ENCODE data around the gene TMEM107.
A peak's percentile ranks its signal among the peaks of the same experiment; 100 is the strongest.

TMEM107 gene

DNA sequence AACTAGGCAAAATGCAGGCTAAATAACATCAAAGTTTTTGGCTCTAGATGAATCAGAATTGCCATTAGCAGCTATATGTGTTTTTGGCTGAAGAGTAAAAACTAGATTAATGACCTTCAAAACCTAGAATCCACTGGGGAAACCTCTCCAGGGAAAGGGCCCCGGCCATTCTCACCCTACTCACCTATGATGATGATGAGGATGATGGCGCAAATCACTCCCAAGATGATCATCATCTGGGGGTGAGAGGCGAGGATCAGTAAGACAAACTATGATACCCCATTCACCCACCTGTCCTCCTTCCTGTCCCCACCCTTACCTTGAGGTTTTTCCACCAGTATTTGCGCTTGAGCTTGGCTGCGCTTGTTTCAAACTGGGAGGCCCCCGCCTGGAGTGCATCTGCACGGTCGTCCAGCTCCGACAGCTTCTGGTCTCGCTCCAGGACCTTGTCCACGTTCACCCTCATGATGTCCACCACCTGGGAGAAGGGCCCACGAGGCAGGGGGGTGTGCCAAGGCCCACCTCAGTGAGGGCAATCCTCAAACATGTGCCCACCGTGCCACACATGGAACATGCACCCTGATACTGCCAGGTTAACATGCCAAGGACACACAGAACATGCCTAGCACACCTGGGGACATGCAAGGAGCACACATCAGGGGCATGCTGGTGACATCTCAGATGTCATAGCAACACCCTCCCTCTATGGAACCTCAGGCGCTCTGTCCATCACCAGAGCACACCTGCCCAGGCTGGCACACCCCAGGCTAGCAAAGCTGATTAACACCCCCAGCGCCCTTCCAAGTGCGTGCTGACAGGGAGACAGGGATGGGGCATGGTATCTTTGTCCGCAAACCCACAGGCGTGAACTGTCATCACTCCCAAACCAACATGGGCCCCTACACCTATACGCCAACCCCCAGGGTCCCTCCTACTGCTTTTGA is 14.6 kb downstream of the TMEM107 start:
- DNase-seq = no peak

DNA sequence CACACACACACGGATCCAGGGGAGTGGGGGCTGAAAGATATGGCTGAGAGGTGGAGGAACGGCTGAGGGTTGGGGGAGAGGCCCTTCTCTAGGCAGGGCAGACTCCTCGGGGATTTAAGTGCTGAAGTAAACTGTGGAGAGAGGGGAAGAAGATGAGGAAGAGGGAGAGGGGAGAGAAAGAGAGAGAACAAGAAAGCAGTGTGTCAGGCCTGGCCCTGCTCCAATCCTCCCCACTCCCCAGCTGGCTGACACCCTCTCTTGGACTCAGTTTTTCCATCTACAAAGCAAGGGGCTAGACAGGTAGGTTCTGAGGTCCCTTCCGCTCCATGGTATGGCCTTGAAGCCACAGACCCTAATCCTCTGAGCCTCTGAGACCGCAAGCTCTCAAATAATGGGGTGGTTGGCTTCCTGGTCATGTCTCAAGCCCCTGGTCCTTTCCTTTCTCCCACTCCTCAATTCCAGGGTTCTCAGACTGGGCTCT is 15.4 kb downstream of the TMEM107 start:
- no peak for DNase-seq

DNA sequence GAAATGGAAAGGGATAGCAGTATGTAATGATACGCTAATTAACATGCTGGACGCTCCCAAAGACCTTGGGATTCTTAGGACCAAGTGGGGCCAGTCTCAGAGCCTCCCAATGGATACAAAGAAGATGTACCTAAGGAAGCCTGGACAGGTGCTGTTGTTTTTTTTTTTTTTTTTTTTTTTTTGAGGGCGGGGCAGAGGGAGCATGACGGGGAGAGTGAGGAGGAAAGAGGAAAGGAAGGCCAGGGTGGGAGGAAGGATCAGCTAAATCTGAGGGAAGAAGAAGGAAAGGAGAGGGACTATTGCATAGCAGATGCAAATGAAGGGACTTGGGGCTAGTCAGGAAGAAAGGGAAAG is 16.0 kb downstream of the TMEM107 start:
- no peak for DNase-seq

DNA sequence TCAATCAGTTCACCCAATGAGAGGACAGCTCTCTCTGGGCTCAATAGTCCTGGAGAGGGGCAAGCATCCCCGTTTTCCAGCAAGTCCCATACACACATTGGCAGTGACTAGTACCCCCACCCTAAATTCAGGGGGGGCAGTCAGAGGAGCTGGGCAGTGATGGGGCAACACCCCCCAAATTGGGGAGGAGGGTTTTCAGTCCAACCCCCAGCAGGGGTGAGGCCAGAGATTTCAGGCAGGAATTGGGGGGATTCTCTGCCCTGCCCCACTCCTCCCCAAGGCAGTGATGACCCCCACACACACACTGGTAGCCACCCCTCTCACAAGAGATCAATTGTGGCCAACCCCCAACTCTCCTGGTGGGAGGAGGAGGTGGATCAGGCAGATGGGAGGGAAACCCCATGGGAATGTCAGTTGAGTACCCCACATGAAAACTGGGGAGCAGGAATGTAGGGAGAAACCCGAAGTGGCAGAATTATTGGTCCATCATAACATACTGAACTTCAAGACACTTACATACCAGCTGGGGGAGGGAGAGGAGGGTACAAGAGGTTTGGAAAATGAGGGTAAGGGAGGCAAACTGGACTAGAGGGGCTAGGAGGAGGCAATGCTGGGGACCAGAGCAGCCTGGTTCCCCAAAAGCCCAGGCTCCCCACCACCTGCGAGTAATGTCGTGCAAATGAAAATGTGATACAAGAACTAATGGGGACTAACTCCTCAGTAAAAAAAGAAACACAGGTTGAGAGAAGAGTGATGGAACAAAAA is 16.5 kb downstream of the TMEM107 start:
- DNase-seq = no peak

DNA sequence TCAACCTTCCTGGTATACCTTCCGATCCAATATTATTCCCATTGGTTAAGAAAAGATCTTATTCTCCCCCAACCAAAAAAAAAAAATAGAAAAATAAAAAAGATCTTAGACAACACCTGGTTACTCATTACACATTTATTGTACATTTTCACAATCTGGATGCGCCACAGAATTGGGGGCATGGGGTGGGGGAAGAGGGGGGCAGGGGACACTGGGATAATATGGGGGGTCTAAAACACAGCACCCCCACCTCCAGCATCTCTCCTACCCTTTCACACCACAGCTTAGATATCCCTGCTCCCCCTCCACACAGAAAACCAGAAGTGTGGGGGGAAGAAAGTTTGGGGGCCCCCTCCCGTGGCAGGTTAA is 17.2 kb downstream of the TMEM107 start:
- DNase-seq = no peak

DNA sequence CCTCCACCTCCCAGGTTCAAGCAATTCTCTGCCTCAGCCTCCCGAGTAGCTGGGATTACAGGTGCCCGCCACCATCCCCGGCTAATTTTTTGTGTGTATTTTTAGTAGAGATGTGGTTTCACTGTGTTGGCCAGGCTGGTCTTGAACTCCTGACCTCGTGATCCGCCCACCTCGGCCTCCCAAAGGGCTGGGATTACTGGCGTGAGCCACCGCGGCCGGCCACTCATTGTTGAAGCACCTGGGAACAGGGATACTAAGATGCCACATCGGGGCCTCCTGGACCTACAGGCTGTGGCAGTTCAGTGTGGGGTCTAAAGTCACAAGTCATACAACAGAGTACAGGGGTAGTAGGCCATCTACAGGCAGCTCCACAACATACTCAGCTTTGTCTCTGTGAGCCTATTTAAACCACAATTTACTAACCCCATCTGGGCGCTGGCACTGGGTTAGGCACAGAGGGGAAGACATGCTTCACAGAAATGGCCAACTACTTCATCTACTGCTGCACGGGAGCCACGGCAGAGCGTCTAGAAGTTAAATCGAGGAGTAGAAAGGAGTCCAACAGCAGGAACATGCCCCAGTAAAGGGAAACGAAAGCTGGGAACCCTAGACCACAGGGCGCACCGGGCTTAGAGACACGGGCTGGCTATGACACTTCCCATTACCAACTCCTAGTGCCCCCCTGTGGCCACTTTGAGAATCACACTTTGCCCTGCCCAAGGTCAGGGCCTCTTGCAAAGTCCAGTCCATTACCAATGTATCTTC is 17.7 kb downstream of the TMEM107 start:
- peak; percentile 97 for DNase-seq

DNA sequence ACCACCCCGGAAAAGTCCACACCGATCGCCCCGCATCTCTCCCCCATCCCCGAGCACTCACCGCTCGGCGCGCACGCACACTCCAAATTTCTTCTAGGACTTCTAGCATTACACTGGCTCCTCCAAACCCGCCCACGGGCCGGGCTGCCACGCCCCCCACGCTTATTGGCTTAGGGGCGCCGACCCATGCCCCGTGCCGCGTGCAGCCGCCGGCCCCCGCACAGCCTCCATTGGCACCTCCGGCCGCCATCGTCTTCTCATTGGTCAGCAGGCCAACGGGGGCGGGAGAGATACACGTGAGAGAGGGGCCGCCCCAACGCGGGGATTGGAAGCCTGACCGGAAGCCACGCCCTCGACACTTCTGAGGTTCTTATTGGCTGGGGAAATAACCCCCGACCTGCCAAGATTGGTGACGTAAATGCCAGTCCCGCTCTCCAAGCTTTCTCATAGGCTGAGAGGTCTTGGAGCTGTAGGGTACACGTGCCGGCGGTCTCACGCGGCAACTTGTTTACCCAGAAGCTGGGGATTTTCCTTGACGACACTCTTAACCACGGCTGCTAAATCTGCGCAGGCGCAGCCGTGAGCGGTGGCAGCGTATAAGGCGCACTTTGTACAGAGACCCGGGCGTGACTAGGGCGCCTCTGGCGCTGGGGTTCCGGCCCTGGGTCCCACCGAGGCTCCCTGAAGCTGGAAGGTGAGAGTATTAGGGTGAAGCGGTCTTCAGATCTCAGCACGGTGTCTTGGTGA is 19.8 kb downstream of the TMEM107 start:
- peak; percentile 100 for DNase-seq

DNA sequence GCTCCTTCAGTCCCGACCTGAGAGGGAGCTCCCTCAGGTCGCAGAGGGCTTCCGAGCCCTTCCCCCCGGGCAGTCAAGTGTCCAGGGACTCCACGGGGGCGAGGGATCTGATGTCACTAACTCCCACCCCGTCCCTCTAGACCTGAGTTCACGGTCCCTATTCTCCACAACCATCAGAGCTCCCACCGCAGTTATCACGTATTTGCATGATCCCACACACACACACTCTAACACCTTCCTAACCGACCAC is 20.3 kb downstream of the TMEM107 start:
- DNase-seq = no peak

DNA sequence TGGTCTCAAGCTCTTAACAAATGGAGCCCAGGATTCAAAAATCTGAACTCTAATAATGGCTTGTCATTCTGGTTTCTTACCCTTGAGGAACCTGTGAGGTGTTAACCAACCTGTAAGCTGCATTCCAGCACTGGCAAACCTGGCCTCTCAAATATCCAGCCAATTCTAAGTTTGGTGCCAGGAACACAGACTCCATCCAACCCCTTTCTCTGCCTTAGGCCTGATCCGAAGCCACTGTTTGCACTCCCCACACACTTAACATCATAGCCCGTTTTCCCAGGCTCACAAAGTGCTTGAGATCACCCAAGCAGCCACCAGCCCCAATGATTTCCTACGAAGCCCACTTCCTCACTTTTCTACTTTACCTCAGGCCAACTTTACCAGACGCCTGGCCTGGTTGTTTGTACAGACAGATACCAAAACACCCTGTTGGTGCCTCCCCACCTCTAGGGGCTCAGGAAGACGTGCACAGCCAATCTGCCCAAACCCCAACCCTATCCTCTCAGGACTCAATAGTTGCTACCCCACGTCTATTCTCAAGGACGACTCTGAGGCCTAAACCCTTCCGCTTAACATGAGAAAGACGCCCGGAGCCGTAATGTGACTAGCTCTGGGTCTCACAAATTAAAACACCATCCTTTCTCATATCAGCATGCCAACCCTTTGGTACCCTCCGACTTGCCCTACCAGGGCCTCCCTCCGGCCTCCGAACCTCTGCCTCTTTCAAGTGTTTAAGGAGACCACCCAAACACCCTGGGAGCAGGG is 20.8 kb downstream of the TMEM107 start:
- DNase-seq = no peak

DNA sequence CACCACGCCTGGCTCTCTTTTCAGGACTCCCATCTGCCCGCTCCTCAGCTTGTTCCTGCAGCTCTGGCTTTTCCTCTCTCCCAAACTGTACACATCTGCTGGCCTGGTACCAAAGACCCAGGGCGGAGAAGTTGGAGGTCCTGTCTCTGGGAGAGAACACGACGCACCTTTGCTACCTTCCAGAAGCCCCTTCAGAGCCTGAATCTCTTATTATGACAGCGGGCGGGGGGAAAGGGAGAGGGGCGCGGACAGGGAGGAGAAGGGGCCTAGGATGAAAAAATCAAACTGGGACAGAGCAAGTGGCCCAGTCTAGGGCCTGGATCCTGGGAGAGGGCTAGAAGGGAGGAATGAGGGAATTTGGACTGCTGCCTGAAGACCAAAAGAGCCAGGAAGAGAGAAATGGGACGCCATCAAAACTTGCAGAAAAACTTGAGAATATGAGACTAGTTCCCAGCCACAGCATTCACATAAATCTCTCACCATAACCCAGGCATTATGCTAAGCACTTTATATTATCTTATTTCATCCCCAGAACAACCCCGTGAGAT is 21.5 kb downstream of the TMEM107 start:
- DNase-seq = no peak

DNA sequence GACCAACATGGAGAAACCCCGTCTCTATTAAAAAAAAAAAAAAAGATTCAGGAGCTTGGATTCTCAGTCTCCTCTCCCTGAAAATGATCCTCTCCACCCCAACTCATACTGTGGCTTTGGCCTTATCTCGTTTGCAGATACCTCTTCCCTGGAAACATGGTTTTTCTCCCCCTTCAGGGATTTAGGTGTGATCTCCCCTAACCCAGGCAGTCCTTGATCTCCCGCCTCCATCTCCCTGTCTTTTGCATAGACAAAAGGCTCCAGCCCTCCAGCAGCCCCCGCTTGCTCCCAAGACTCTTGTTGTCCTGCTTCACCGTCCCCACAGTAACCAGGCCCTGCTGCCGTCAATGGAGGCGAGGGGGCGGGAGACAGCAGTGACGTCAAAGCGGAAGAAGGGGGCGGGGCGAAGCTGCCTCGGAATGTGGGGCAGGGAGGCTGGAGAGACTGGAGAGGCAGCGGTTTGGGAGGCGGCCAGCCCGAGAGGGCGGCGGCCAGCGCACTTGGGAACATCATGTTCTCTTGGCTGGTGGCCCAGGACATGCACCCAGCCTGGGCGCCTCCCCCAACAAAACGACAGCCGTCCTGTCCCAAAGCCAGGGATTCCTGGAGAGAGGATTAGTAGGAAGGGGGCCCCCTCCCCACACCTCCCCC is 22.1 kb downstream of the TMEM107 start:
- DNase-seq = peak; percentile 95

DNA sequence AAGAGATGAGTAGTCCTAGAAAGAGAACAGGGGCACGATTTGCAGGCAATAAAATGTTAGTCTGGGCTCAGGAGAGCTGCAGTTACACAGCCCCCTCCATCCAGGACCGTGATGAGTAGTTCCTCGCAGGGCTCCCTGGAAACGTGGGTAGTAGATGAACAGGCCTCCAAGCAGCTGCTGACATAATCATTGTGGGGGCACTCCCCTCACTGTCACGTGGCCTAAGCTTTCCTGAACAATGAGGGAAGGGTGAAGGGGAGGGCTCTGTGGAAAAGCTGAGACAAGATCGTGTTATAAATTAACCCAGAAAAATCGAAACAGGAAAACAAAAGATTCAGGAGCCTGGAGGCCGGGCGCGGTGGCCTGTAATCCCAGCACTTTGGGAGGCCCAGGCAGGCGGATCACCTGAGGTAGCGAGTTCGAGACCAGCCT is 22.6 kb downstream of the TMEM107 start:
- DNase-seq = peak; percentile 95

DNA sequence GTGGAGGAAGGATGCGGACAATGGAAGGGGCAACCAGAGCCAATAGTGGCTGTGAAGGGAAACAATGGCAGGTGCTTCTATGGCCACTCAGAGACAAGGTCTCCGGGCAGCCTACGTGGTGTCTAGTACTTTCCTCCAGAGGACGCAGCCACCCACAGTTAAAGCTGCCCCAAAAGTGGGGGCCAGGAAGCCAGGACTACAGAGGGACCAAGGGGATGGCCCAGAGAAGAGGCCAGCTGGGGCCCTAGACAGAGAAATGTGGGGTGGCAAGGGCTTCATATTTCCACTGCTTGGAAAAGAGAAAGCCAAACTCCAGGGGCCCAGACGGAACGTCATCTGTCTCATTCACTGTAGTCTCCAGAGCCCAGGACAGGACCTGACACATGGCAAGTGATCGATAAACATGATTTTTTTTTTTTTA is 23.1 kb downstream of the TMEM107 start:
- no peak for DNase-seq

DNA sequence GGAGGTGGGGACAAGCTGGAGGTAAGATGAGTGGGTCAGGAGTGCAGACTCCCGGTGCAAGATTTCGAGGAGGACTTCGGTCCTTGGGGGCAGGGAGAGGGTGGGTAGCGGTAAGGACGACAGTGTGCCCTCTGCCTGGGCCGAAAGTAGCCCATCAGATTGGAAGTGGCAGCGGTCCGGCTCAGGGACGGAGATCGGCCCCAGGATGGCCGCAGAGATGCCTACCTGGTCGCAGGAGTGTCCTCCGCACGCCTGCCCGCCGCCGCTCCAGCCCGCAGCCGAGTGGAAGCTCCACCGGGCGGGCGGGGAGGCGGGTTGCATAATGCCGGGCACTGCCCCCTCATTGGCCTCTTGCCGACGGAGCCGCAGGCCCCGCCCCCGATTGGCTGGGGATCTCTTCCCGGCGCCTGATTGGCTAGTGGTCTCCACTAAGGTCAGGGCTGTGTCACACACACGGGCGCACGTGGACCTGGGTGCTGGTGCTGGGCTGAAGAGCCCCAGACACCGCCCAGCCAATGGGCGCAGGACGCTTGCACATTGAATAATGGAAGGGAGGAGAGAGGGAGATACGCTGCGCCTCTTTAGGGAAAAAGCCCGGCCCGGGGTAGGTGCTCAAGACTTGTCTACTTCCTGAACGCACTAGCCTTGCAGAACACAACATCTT is 23.9 kb downstream of the TMEM107 start, which contains the start of gene PER1:
TSS of gene PER1 (minus strand) at position 293 of the 664 bp plus-strand sequence. CDS start 1,698 bp downstream, outside the sequence.
- peak; percentile 95 for DNase-seq

DNA sequence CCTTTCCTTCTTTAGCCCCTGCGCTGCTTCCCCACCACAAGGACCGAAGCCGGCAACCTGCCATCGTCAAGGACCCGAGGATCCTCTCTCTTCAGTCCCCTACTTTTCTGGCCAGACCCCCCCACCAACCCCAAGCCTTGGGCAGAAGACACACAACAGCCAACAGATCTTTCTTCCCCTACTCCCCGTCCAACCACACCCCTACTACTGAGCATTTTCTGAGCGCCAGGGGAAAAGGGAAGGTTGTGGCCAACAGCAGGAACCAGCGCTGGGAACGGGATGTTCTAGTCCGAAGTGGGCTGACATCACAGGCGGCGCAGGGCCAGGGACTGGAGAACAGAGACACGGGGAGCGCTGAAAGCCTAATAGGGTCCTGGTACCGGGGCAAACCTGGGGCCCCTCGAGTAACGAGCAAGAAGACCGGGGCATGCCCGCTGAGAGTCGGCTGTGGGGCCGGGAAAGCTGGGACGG is 24.5 kb downstream of the TMEM107 start:
- DNase-seq = peak; percentile 79

DNA sequence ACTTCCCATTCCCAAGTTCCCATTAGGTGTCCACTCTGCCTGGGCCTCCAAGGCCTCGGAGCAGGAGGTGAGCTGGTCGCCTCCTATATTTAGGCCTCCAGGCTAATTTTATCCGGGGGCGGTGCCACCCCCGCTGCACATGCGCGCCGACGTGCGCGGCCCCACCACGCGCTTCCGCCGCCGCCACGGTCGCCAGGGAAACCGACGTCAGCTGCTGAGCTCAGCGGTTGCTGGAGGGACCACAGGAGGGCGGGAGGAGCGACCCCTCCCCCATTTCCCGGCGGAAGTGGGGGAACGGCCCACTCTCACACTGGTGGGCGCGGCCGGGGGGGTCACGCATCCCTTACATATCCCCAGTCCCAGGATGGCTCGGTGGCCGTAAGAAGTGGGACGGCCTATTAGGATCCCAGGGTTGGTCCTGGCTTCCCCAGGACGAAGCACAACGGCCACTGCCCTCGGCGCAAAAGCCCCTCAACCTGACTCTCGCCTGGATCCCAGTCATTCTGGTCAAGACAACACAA is 25.0 kb downstream of the TMEM107 start:
- DNase-seq = peak; percentile 73

DNA sequence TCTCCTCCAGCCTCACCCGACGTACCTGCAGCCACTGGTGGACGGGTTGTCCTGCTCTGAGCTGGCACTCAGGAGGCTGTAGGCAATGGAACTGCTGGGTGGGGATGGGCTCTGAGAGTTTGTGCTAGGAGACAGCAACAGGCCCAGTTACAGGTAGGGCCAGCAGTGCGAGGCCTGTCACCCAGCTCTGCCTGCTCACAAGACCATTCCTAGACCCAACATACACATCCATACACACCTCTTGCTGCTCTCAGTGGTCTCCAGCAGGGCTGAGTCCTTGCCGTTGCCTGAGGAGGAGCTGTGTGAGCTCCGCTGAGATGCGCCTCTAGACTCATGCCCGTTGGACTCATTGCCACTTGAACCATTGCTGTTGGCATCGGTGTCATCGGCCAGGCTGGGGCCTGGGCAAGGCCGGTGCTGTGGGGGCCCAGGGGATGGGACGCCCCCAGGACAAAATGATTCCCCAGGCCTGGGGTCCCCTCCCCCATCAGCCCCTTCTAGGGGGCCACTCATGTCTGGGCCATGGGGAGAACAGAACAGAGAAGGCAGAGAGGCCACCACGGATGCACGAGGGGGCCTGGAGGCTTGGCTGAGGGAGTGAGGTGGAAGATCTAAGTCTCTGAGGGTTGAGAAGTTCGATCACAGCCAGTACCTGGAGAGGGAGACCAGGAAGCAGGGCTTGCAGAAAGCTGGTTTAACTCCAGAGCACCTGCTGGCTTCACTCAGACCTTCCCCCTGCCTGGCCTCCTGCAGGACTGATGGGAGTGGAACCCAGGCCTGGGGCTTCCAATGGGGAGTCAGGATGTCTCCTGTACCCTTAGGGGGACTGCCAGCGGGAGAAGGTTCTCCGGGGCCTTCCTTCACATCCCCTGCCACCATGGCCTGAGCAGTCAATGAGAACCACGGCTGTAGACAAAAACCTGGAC is 25.7 kb downstream of the TMEM107 start:
- DNase-seq = no peak

DNA sequence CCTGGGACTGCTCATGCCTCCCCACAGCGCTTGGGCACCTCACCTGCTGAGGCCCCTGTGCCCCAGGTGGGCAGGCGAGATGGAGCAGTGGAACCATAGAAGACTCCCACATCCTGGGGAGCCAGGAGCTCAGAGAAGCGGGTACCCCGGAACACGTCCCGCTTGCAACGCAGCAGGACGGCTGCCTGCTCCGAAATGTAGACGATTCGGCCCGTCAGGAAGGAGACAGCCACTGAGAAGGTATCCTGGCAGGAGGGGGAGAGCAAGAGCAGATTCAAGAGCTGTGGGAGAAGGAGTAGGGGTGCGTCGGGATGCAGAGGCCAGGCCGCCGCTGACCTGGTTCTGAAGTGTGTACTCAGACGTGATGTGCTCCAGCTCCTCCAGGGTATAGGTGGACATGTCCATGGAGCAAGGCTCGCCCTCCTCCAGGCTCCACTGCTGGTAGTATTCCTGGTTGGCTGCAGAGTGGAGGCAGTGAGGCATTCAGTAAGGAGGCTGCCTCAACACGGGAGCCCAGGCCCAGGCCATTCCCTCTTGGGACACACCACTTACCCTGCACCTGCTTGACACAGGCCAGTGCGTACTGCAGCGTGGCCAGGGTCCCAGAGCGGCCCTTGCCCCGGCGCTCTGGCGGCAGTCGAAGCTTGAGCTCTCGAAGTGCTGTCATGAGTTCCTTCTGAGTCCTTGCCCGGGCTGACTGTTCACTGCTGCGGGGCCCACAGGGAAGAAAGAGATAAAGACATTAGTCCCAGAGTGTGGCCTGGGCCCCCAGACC is 26.6 kb downstream of the TMEM107 start:
- DNase-seq = no peak
